ENCODE results near the gene MT1M. TPM values are rescaled to one million over a fixed set of nuclear protein-coding genes. Genes with fewer than 3 reads are reported as not detected.

MT1M gene
- total RNA-seq, 1 experiment from 2014 or later = 1.8 TPM

- peaks cover 7% of the 10 kb centered on the region for H3K4me1 ChIP-seq (ENCODE audit: control insufficient read depth, insufficient read depth, low read length)
- H3K9me3 ChIP-seq (ENCODE audit: control insufficient read depth, insufficient read depth, low read depth, low read length) = no peaks in the 10 kb centered on the region
- H3K27ac ChIP-seq (ENCODE audit: low read length) = no peak overlapping the region
- CTCF ChIA-PET = no interaction called here
- in situ Hi-C loops (cut with HindIII; ENCODE audit: low pct_unique_long_range_greater_than_20kb, low sequenced_read_pairs) = no loop called here
- no peak overlapping the region for H3K4me3 ChIP-seq (ENCODE audit: low read depth in 2 of 2, low read length in 2 of 2)
- no TSS peak for BruUV-seq (replicated peaks)
- POLR2A ChIA-PET = no interaction called here
- ATAC-seq = no peak
- no peaks in the 10 kb centered on the region for H3K27me3 ChIP-seq (ENCODE audit: control insufficient read depth, insufficient read depth, low read length)
- no peaks in the 10 kb centered on the region for H3K36me3 ChIP-seq (ENCODE audit: control insufficient read depth, insufficient read depth, low read length)
- DNase-seq (ENCODE audit: low read depth, low spot score) = peak; percentile 63
- intact Hi-C loops (cut with micrococcal nuclease; ENCODE audit: unreplicated experiment) = no loop called here
- no peak for TF ChIP-seq POLR2AphosphoS5 (IDR thresholded peaks at IDR 0.05; ENCODE audit: low read depth, low read length)
- no peak for TF ChIP-seq TCF7L2 (IDR thresholded peaks at IDR 0.05; ENCODE audit: low read depth, low read length)
- no peak for TF ChIP-seq CTCF (IDR thresholded peaks at IDR 0.05)
- TF ChIP-seq REST (IDR thresholded peaks at IDR 0.05; ENCODE audit: insufficient read depth in 1 of 2, low read depth in 2 of 2, low read length in 1 of 2) = no peak
- TF ChIP-seq SIN3A (IDR thresholded peaks at IDR 0.05; ENCODE audit: borderline replicate concordance, insufficient read depth, low read depth, low read length) = no peak
Measured at GRCh38 chr16:56679818-56680217, 47.4 kb downstream of the MT1M start.

GRCh38 chr16:56681939-56682702 is 49.7 kb downstream of the MT1M start, which contains the start of gene MT1X:
Gene MT1X, plus strand, starts transcription at chr16:56682470. Its CDS starts 71 bp downstream, at chr16:56682541.
- Histone ChIP-seq H3K36me3 (ENCODE audit: control insufficient read depth, insufficient read depth, low read length) (no peaks in the 10 kb centered on the region), H3K9me3 (ENCODE audit: control insufficient read depth, insufficient read depth, low read depth, low read length) (no peaks in the 10 kb centered on the region; the same call in 1 of the 2 replicates), H3K27ac (ENCODE audit: low read length) (peak within 1 kb of the TSS; percentile 86), H3K4me1 (ENCODE audit: control insufficient read depth, insufficient read depth, low read length) (peaks cover 7% of the 10 kb centered on the region), H3K27me3 (ENCODE audit: control insufficient read depth, insufficient read depth, low read length) (no peaks in the 10 kb centered on the region), H3K4me3 (ENCODE audit: low read depth in 2 of 2, low read length in 2 of 2) (peak within 1 kb of the TSS; percentile 68 to 75)
- ATAC-seq = peak; percentile 99
- in situ Hi-C loops (cut with HindIII; ENCODE audit: low pct_unique_long_range_greater_than_20kb, low sequenced_read_pairs) (no loop called here), intact Hi-C loops (cut with micrococcal nuclease; ENCODE audit: unreplicated experiment) (no loop called here)
- DNase-seq (ENCODE audit: low read depth, low spot score) = no peak
- TF ChIP-seq POLR2AphosphoS5 (IDR thresholded peaks at IDR 0.05; ENCODE audit: low read depth, low read length) = peak; percentile 78
- peak; percentile 92 for TF ChIP-seq TCF7L2 (IDR thresholded peaks at IDR 0.05; ENCODE audit: low read depth, low read length)
- no peak for TF ChIP-seq SIN3A (IDR thresholded peaks at IDR 0.05; ENCODE audit: borderline replicate concordance, insufficient read depth, low read depth, low read length)
- BruUV-seq (replicated peaks) = no TSS peak
- ChIA-PET CTCF (no interaction called here), POLR2A (interaction anchor here (0.5 to 0.6 kb wide), 2 partner anchors 9 to 156 kb away, joined by 4 to 7 read pairs; no protein-coding TSS in a partner anchor)

All from Panc1 (cell line).